ENCODE results near the gene OCA2. TPM values are rescaled to one million over a fixed set of nuclear protein-coding genes. Genes with fewer than 3 reads are reported as not detected.
"Not testable (repeated sequence)": the region's sequence is repeated elsewhere in the genome, so short reads cannot be mapped to it uniquely, and the experiment has no call there.

OCA2 gene
- total and polyA plus RNA-seq, 4 experiments from 2014 or later = not detected

DNA sequence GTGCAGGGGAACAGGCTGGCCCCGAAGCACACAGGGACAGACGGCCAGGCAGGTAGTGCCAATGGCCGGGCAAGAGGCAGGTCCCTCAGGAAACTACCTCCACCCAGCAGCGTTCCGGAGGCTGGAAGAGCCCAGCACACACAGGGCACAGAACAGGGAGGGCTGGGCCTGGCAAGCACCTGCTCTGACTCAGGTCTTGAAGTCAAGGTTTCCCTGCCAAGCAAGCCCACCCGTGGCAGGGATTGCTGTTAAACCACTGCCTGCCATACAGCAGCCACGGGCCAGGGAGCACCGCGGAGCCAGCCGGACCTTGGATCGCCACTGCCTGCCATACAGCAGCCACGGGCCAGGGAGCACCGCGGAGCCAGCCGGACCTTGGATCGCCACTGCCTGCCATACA is 22.5 kb upstream of the OCA2 start:
- H3K27me3 Mint-ChIP-seq; H3K4me1 ChIP-seq (ENCODE audit: insufficient read depth, low read length); H3K27me3 ChIP-seq (ENCODE audit: insufficient read depth, low read length); intact Hi-C loops (cut with micrococcal nuclease); H3K4me3 ChIP-seq (ENCODE audit: low read length in 2 of 2); H3K9me3 ChIP-seq (ENCODE audit: control insufficient read depth in 1 of 2, low read length in 2 of 2); H3K27ac ChIP-seq (ENCODE audit: low read depth, low read length); H3K4me3 Mint-ChIP-seq; DNase-seq; H3K9me3 Mint-ChIP-seq; H3K27ac Mint-ChIP-seq: not testable (repeated sequence)
- ChIA-PET POLR2A (ENCODE audit: partially characterized antibody) (interaction anchor here (0.8 kb wide), 1 partner anchor 13 kb away, joined by 3 read pairs; no protein-coding TSS in a partner anchor), CTCF (ENCODE audit: partially characterized antibody) (interaction anchor here (6.1 to 7.0 kb wide), 2 partner anchors 24 to 37 kb away, joined by 38 to 68 read pairs; partner anchors contain the start of gene OCA2)
- H3K36me3 ChIP-seq (ENCODE audit: insufficient read depth, low read length) = peaks cover 16% of the 10 kb centered on the region
- Mint-ChIP-seq H3K36me3 (peaks cover 38 to 48% of the 10 kb centered on the region in 2 donors), H3K4me1 (peaks cover 2 to 14% (median 5%) of the 10 kb centered on the region in 4 donors)

GRCh38 chr15:28120359-28120640 is 21.2 kb upstream of the OCA2 start:
- CTCF ChIA-PET (ENCODE audit: partially characterized antibody) = no interaction called here
- Mint-ChIP-seq H3K9me3 (peaks cover 0 to 2% (median 0%) of the 10 kb centered on the region in 8 donors), H3K4me1 (peaks cover 0 to 9% (median 2%) of the 10 kb centered on the region in 4 donors), H3K36me3 (peaks cover 42 to 58% of the 10 kb centered on the region in 2 donors), H3K27ac (no peak overlapping the region), H3K4me3 (no peak overlapping the region), H3K27me3 (no peaks in the 10 kb centered on the region)
- no peaks in the 10 kb centered on the region for H3K4me1 ChIP-seq (ENCODE audit: insufficient read depth, low read length)
- H3K4me3 ChIP-seq (ENCODE audit: low read length in 2 of 2) = no peak overlapping the region
- peaks cover 16% of the 10 kb centered on the region for H3K36me3 ChIP-seq (ENCODE audit: insufficient read depth, low read length)
- no peaks in the 10 kb centered on the region for H3K27me3 ChIP-seq (ENCODE audit: insufficient read depth, low read length)
- no peak overlapping the region for H3K27ac ChIP-seq (ENCODE audit: low read depth, low read length)
- intact Hi-C loops (cut with micrococcal nuclease) = no loop called here
- POLR2A ChIA-PET (ENCODE audit: partially characterized antibody) = no interaction called here
- no peak for DNase-seq
- no peaks in the 10 kb centered on the region for H3K9me3 ChIP-seq (ENCODE audit: control insufficient read depth in 1 of 2, low read length in 2 of 2)

GRCh38 chr15:28118531-28118930 is 19.4 kb upstream of the OCA2 start:
- no peaks in the 10 kb centered on the region for H3K9me3 ChIP-seq (ENCODE audit: control insufficient read depth in 1 of 2, low read length in 2 of 2)
- Mint-ChIP-seq H3K27me3 (no peaks in the 10 kb centered on the region), H3K9me3 (peaks cover 0 to 2% (median 0%) of the 10 kb centered on the region in 8 donors), H3K36me3 (peaks cover 46 to 63% of the 10 kb centered on the region in 2 donors), H3K4me1 (peaks cover 0 to 9% (median 1%) of the 10 kb centered on the region in 4 donors), H3K27ac (no peak overlapping the region), H3K4me3 (no peak overlapping the region)
- H3K4me3 ChIP-seq (ENCODE audit: low read length in 2 of 2) = no peak overlapping the region
- H3K4me1 ChIP-seq (ENCODE audit: insufficient read depth, low read length) = no peaks in the 10 kb centered on the region
- ChIA-PET POLR2A (ENCODE audit: partially characterized antibody) (interaction anchor here (1.0 kb wide), 1 partner anchor 11 kb away, joined by 6 read pairs; no protein-coding TSS in a partner anchor), CTCF (ENCODE audit: partially characterized antibody) (no interaction called here)
- intact Hi-C loops (cut with micrococcal nuclease) = no loop called here
- DNase-seq = peak in 1 of 5 donors; percentile 25
- H3K36me3 ChIP-seq (ENCODE audit: insufficient read depth, low read length) = peaks cover 25% of the 10 kb centered on the region
- H3K27me3 ChIP-seq (ENCODE audit: insufficient read depth, low read length) = no peaks in the 10 kb centered on the region
- H3K27ac ChIP-seq (ENCODE audit: low read depth, low read length) = no peak overlapping the region

- no peaks in the 10 kb centered on the region for H3K9me3 ChIP-seq (ENCODE audit: control insufficient read depth in 1 of 2, low read length in 2 of 2)
- peak in 1 of 5 donors; percentile 20 for DNase-seq
- no peak overlapping the region for H3K4me3 ChIP-seq (ENCODE audit: low read length in 2 of 2)
- Mint-ChIP-seq H3K9me3 (peaks cover 0 to 2% (median 0%) of the 10 kb centered on the region in 8 donors), H3K36me3 (peaks cover 44 to 60% of the 10 kb centered on the region in 2 donors), H3K4me3 (no peak overlapping the region), H3K27ac (no peak overlapping the region), H3K4me1 (peaks cover 0 to 9% (median 0%) of the 10 kb centered on the region in 4 donors), H3K27me3 (no peaks in the 10 kb centered on the region)
- no peak overlapping the region for H3K27ac ChIP-seq (ENCODE audit: low read depth, low read length)
- POLR2A ChIA-PET (ENCODE audit: partially characterized antibody) = interaction anchor here (1.0 kb wide), 1 partner anchor 10 kb away, joined by 6 read pairs; no protein-coding TSS in a partner anchor
- intact Hi-C loops (cut with micrococcal nuclease) = no loop called here
- peaks cover 30% of the 10 kb centered on the region for H3K36me3 ChIP-seq (ENCODE audit: insufficient read depth, low read length)
- H3K27me3 ChIP-seq (ENCODE audit: insufficient read depth, low read length) = no peaks in the 10 kb centered on the region
- CTCF ChIA-PET (ENCODE audit: partially characterized antibody) = interaction anchor here (1.2 to 2.1 kb wide), 2 partner anchors 11 to 21 kb away, joined by 7 read pairs; no protein-coding TSS in a partner anchor
- H3K4me1 ChIP-seq (ENCODE audit: insufficient read depth, low read length) = no peaks in the 10 kb centered on the region
Observed at GRCh38 chr15:28118083-28118482, 19.0 kb upstream of the OCA2 start.

- H3K9me3 Mint-ChIP-seq = peaks cover 0 to 2% (median 0%) of the 10 kb centered on the region in 8 donors
- Histone ChIP-seq H3K36me3 (ENCODE audit: insufficient read depth, low read length) (peaks cover 33% of the 10 kb centered on the region), H3K9me3 (ENCODE audit: control insufficient read depth in 1 of 2, low read length in 2 of 2) (no peaks in the 10 kb centered on the region), H3K27me3 (ENCODE audit: insufficient read depth, low read length) (no peaks in the 10 kb centered on the region), H3K4me1 (ENCODE audit: insufficient read depth, low read length) (no peaks in the 10 kb centered on the region), H3K4me3 (ENCODE audit: low read length in 2 of 2) (no peak overlapping the region), H3K27ac (ENCODE audit: low read depth, low read length) (no peak overlapping the region)
- ChIA-PET POLR2A (ENCODE audit: partially characterized antibody) (interaction anchor here (0.6 to 1.0 kb wide), 3 partner anchors 10 to 17 kb away, joined by 3 to 6 read pairs (median 3); no protein-coding TSS in a partner anchor), CTCF (ENCODE audit: partially characterized antibody) (interaction anchor here (1.2 to 2.1 kb wide), 3 partner anchors 9 to 20 kb away, joined by 6 to 7 read pairs (median 7); no protein-coding TSS in a partner anchor)
- peak overlapping the region in 2 of 7 donors; percentile 25 to 68 for H3K27ac Mint-ChIP-seq
- H3K4me3 Mint-ChIP-seq = no peak overlapping the region
- no peaks in the 10 kb centered on the region for H3K27me3 Mint-ChIP-seq
- H3K36me3 Mint-ChIP-seq = peaks cover 39 to 58% of the 10 kb centered on the region in 2 donors
- H3K4me1 Mint-ChIP-seq = peaks cover 0 to 9% (median 0%) of the 10 kb centered on the region in 4 donors
- intact Hi-C loops (cut with micrococcal nuclease) = no loop called here
- peak in 1 of 5 donors; percentile 34 for DNase-seq
Observed at GRCh38 chr15:28117432-28117990, 18.4 kb upstream of the OCA2 start.

DNA sequence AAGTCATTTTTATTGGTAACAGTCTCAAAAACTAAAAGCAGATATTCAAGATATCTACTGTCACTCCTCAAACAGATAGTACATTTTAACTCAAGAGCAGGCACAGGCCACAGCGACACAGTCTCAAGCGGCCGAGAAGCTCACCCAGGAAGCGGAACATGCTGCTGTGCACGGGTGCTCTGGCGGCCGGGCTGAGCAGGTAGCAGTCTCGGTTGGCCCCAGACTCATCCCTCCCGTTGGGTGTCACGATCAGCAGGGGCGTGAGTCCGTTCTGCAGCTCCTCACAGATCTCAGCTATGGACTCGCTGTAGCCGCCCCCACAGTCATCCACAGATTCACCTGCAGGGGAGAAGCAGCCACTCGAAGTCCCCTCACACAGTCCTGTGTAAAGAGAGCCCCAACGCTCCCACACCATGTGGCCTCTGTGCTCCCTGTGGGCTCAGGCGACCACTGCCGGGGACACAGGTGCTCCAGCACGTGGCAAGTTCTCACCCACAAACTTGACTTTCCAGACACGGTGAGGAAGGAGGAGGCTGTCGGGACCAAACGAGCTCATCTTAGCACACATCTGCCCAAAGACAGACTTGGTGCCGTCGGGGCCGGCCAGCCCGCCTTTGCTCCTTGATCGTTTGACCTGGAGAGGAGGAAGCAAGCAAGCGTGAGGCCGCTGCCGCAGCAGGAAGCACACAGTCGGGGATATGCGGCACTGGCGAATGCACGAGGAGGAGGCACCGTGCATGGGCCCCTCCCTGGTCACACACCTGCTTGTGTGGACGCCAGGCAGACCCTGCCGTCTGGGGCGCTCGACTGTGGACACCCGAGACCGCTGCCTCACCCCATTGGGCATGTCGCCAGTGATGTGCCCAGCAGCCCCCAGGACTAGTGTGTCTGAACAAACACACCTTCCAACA is 17.7 kb upstream of the OCA2 start:
- H3K4me3 Mint-ChIP-seq = no peak overlapping the region
- no peaks in the 10 kb centered on the region for H3K27me3 Mint-ChIP-seq
- Histone ChIP-seq H3K9me3 (ENCODE audit: control insufficient read depth in 1 of 2, low read length in 2 of 2) (no peaks in the 10 kb centered on the region), H3K27ac (ENCODE audit: low read depth, low read length) (no peak overlapping the region), H3K4me1 (ENCODE audit: insufficient read depth, low read length) (no peaks in the 10 kb centered on the region), H3K4me3 (ENCODE audit: low read length in 2 of 2) (no peak overlapping the region), H3K36me3 (ENCODE audit: insufficient read depth, low read length) (peaks cover 39% of the 10 kb centered on the region), H3K27me3 (ENCODE audit: insufficient read depth, low read length) (no peaks in the 10 kb centered on the region)
- DNase-seq = peak in 1 of 5 donors; percentile 16
- ChIA-PET POLR2A (ENCODE audit: partially characterized antibody) (interaction anchor here (0.6 to 1.1 kb wide), 3 partner anchors 9 to 29 kb away, joined by 3 read pairs; no protein-coding TSS in a partner anchor), CTCF (ENCODE audit: partially characterized antibody) (interaction anchor here (1.1 to 2.1 kb wide), 4 partner anchors 9 to 19 kb away, joined by 3 to 7 read pairs (median 6); no protein-coding TSS in a partner anchor)
- H3K9me3 Mint-ChIP-seq = peaks cover 0 to 2% (median 0%) of the 10 kb centered on the region in 8 donors
- no peak overlapping the region for H3K27ac Mint-ChIP-seq
- peaks cover 0 to 9% (median 0%) of the 10 kb centered on the region in 4 donors for H3K4me1 Mint-ChIP-seq
- H3K36me3 Mint-ChIP-seq = peaks cover 45 to 65% of the 10 kb centered on the region in 2 donors
- intact Hi-C loops (cut with micrococcal nuclease) = no loop called here
